Measurements from ENCODE around the gene LRRC3. TPM values are rescaled to one million over a fixed set of nuclear protein-coding genes. Genes with fewer than 3 reads are reported as not detected.
"Not testable (repeated sequence)": the region's sequence is repeated elsewhere in the genome, so short reads cannot be mapped to it uniquely, and the experiment has no call there.

The LRRC3 gene
- polyA plus RNA-seq, 5 donors: 4.2 to 6.6 (median 5.9) TPM

DNA sequence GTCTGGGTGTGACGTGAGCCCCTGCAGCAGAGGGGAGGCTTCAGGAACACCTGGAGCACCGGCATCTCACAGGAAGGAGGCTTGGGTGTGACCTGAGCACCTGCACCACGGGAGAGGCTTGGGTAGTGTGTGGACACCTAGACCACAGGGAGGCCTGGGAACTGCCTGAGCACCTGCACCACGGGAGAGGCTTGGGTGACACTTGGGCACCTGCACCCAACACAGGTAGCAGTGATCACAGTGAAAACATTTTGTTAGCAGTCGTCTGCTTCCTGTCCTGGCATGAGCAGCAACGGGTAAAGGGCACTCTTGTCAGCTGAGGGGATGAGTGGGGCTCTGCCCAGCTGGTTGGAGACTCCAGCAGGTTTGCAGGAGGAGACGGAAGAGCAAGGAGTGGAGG, 22.4 kb downstream of the LRRC3 start:
- no peak for DNase-seq

DNA sequence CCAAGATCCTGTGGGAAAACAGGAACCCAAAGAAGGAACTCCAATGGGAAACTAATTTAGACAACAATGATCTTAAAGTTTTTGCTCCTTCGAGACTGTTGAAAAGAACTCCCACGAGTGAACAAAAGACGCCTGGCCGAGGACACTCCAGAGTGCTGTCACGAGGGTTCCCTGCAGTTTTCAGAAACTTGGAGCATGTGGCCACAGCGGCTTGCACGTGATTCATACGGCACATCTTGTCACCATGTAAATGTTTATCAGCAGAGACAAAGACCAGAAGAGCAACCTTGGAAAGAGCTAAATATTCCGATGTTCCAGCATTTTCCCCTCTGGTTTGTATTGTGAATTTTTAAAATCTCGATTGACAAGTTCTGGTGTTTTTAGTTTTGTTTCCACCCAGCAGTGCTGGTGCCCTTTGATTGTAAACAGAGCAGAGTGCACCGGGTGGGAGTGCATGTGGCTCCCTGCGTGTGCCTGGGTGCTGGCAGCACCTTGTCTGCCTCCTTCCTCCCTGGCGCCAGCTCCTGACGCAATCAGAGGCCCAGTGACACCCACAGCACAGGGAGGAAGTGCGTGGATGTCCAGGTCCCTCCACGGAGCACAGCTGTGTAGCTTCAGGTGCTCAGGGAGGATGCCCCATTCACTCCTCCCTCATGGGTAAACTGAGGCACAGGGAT, 23.0 kb downstream of the LRRC3 start:
- DNase-seq: no peak

DNA sequence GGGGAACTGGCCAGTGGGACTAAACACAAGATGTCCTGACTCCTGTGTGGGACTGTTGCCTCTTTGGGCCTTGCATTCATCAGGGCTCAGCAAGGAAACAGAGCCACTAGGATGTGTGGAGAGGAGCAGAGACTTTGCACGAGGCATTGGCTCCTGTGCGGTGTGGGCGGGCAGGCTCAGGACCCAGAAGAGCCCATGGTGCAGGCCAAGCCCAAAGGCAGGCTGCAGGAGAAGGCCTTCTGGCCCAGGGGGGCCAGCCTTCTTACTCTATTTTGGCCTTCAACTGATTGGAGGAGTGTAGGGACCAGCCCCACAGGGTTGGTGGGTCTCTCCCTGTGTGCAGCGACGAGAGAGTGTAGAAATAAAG, 23.5 kb downstream of the LRRC3 start:
- no peak for DNase-seq

DNA sequence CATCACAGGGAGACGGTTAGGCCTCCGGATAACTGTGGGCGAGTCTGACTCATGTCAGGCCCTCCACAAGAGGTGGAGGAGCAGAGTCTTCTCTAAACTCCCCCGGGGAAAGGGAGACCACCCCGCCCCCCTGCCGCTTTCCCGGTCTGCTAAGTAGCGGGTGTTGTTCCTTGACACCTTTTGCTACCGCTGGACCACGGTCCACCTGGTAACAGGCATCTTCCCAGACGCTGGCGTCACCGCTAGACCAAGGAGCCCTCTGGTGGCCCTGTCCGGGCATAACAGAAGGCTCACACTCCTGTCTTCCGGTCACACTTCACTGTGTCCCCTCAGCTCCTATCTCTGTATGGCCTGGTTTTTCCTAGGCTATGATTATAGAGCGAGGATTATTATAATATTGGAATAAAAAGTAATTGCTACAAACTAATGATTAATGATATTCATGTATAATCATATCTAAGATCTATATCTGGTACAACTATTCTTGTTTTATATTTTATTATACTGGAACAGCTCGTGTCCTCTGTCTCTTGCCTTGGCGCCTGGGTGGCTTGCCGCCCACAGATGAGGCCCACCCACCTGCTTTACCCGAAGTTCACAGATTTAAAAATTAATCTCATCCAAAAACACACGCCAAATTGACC, 24.4 kb downstream of the LRRC3 start:
- not testable (repeated sequence) for DNase-seq

DNA sequence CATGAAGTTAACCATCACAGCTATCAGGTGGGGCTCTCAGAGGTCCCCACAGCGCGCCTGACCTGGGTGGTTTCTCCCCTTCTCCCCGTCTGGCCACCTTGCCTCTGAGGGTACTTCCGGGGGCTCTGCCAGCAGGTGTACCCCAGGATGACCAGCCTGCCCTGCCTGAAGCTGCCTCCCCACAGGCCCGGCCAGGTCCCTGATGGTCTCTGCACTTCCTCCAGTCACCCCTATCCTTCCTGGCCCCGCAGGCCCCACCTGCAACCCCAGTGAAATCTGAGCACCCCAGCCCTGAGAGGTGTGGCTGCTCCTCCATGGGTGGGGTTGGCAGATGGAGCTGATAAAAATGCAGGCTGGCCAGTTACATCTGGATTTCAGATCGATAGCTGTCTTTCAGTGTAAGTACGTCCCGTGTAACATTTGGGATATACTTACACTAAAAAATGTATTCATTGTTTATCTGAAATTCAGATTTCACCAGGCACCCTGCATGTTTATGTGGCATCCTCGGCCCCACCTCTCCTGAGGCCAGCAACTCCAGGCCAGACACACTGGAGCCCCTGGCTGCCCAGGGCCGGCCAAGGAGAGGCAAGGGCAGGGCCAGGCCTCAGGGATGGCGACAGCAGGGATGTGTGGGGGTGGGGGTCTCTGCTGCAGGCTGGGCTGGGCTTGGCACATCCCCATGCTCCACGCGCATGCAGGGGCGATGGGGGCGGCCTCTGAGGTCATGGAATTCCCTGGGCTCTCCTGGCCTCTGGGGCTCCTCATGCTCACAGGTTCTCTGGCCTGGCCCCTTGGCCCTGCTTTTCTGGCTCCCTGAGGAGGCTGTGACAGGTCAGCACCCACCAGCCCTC, 25.1 kb downstream of the LRRC3 start:
- DNase-seq: no peak

DNA sequence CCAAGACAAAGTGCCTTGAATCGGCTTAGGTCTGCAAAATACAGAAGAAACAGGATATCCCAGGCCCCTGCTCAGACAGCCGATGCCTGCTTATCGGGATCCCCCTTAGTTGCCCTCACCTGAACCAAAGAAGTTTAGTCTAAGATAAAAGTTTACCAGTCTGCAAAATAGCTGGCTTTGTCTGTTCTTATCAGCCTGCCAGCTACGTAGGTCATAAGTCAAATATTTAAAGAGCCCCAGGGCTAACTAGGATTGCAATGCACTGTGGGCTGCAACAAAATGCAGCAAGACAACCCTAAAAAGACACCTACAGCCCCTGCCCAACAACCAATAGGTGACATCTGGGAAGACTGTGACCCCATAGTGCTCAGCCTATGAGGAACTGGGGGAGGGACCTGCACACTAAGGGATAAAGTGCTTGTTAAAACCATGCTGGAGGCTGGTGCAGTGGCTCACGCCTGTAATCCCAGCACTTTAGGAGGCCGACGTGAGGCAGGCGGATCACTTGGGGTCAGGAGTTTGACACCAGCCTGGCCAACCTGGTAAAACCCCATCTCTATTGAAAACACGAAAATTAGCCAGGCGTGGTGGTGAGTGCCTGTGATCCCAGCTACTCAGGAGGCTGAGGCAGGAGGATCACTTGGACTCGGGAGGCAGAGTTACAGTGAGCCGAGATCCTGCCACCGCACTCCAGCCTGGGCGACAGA, 27.4 kb downstream of the LRRC3 start:
- DNase-seq: no peak

DNA sequence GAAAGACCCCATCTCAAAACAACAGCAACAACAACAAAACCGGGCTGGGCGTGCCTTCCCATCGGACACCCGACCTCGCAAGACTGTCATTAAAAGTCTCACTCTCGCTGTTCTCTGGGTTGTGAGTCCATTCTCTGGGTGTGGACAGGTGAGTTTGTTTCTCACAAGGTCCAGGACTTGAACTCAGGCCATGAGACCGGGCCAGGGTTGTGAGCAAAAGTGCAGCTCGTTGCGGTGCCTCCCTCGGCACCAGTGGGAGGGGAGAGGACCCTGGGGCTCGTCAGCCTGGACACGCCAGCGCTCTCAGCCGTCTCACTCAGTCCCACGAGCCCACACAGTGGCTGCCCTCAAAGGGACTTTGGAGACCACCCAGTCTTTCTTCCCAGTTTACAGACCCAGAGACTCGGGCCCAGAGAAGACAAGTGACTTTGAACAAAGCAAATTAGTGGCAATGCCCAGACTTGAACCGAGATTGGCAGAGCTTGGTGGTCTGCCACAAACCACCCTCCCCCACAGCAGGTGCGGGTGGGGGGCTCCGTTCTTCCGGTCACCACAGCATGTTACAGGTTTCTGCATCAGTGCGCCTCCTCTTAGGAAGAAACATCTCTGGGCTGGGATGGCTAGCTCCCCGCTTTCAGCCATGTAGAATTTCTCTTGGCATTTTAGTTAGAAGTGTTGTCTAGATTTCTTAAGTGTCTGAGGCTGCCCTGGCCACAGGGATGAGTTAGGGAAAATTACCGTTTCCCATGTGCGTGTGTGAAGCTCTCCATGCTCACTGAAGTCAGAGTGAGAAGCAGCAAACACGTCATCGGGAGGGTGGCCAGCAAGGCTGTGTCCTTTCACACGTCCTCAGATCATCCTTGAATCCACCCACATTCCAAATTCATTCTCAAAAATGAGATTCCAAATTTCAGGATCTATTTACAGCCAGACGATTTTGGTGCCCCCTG, 28.3 kb downstream of the LRRC3 start:
- no peak for DNase-seq

DNA sequence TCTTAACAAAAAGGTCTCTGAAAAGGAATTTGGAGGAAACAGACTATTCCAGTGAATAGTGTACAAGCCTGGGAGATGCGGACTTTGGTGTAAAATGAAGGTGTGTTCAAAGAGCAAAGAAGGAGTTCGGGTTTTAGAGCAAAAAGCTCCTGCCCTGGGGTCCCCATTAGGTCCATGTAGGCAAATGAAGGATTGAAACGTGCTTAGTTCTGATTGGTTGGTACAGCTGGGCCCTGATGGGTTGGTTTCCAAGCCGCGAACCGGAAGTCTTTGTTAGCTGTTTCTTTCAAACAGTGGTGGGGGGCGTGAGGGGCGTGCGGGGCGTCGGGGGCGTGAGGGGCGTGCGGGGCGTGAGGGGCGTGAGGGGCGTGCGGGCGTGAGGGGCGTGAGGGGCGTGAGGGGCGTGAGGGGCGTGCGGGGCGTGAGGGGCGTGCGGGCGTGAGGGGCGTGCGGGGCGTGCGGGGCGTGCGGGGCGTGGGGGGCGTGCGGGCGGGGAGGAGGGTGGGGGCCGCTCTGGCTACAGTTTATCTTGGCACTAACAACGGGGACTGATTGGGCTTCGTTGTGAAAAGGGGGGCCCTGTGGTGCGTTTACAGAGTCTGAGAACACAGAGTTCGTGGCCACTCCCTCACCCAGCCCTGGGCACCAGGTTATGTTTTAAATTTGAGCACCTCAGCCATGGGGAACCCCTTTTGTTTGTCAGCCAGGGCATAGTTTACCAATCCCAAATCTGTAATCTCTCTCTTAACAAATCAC, 29.4 kb downstream of the LRRC3 start:
- no peak for DNase-seq

DNA sequence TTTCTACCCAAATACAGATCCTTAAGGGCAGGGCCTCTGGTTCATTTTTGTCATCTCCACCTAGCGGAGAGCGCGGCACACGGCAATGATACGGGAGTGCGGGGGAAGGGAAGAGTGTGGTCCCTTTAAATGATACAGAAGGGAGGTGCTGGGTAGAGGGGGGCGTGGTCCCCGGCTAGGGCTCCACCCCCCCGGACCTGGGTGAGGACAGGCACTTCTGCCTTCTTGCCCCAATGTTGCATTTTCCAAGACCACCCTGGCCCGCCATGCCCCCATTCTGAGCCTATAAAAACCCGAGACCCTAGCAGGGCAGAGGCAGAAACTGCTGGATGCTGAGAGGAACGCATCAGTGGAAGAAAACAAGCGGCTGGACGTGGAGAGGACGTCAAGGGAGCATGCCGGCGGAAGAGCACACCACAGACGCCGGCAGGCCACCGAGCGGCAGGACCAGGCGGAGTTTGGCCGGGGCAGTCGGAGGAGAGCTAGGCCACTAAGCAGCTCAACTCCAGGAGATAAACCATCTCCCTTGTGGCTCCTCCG, 30.0 kb downstream of the LRRC3 start:
- no peak for DNase-seq

DNA sequence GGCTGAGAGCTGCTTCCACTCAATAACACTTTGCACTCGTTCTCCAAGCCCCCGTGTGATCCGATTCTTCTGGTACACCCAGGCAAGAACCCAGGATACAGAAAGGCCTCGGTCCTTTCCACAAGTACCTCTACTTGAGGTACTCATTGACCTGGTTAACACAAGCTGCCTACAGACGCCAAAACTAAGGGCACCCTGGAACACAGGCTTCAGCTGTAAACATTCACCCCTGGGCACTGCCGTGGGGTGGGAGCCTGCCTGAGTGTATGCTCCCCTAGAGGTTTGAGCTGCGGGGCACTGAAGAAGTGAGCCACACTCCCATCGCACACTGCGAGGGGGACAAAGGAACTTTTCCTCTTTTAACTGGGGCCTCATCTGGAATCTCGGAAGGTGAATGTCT, 30.5 kb downstream of the LRRC3 start:
- no peak for DNase-seq

DNA sequence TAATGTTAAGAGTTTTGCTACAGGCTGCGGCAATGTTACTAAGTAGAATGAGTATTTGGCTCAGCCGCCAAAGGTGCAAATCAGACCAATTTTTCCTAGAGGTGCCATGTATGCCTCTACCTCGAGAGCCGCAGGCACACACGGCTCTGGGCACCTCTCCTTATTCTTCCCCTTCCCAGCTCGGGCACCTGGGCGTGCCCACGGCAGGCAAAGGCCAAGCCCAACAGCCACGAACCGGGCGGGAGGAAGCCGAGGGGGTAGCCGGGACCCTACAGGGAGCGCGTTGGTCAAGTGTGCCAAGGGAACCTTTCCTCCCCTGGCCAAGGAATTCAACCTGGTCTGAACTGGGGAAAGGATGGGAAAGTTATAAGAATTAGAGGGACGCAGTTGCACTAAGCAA, 31.0 kb downstream of the LRRC3 start:
- no peak for DNase-seq

DNA sequence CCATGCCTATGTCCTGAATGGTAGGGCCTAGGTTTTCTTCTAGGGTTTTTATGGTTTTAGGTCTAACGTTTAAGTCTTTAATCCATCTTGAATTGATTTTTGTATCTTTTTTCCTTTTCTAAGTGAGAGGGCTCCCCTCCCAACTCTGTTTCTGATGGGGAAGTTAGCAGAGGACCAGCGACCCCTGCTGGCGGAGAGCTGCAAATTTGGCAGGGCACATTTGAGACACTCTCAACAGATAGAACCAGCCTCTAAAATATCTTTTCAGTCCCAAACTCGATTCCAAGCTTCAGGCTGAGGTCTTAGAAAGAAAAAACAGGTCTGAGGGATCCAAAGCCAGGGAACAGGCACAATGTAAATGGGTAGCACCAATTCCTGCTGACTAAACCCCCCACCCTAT, 32.5 kb downstream of the LRRC3 start:
- no peak for DNase-seq

DNA sequence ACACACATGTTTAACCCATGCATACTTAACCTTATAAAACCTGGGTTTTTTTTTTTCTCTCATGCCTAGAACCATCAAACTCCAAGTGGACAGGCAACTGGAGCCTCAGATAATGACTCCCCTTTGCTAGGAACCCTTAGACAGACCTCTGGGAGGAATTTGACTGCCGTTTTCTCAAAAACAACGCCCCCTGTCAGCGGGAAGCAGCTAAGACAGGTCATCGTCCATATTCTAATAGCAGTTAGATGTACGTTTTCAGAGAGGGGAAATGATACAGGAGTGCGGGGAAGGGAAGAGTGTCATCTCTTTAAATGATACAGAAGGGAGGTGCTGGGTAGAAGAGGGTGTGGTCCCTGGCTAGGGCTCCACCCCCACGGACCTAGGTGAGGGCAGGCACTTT, 34.7 kb downstream of the LRRC3 start:
- no peak for DNase-seq

DNA sequence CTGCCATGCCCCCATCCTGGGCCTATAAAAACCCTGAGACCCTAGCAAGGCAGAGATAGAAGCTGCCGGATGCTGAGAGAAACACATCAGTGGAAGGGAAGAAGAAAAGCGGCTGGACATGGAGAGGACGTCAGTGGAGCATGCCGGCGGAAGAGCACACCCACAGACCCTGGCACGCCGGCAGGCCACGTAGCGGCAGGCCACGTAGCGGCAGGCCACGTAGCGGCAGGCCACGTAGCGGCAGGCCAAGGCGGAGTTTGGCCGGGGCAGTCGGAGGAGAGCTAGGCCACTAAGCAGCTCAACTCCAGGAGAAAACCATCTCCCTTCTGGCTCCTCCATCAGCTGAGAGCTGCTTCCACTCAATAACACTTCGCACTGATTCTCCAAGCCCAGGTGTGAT, 35.1 kb downstream of the LRRC3 start:
- no peak for DNase-seq

DNA sequence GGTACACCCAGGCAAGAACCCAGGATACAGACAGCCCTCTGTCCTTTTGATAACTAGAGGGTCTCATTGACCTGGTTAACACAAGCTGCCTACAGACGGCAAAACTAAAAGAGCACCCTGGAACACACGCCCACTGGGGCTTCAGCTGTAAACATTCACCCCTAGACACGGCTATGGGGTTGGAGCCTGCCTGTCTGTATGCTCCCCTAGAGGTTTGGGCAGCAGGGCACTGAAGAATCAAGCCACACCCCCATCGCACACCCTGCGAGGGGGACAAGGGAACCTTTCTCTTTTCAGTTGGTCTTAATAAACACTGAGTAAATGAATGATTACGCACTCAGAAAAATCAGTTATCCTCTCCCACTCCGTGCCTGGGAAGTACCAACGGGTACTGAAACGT, 35.5 kb downstream of the LRRC3 start:
- DNase-seq: no peak

DNA sequence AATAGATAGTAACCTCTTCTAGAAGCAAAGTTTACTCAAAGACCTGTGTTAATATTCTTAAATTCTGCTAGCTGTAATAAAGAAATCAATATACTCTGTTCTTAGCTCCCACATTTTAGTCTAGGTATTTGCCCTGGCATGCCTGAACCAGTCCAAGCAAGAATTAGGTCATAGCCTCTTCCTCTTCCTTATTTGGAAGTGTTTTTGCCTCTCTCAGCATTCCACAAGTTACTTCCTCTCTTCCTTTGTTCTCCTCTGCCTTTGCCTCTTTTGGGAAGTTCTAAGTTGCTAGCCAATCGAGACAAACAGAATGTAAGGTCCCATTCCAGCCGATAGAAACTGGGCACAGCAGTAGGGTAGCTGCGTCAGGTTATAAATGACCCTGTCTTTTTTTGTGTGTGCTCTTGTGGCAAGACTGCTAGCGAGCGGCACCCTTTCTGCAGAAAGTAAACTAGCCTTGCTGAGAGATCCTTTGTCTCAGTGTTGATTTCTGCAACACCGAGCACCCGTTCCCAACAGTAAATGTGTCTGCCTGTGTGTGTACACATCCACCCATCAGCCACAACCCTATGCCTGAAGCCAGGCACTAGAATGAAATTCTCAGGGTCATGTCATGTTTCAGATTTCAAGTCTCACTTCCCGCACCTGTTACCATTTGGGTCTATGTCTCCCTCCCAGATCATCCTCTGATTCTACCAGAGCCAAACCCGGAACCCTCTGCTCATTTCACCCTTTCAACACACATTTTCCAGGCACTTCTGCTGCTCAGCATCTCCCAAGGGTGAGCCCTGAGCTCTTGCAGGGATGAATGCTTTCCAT, 37.5 kb downstream of the LRRC3 start:
- no peak for DNase-seq

DNA sequence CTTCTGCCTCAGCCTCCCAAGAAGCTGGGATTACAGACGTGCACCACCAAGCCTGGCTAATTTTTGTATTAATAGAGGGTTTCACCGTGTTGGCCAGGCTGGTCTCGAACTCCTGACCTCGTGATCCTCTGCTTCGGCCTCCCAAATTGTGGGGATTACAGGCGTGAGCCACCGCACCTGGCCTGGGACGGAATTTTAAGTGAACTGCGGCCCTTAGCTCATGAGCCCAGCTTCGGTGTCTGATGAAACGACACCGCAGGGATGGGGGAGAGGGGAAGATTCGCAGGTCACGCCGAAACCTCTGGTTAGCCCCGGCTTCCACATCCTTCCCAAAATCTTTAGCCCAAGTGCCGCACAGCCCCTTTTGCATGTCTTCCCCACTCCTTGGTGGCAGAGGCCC, 39.1 kb downstream of the LRRC3 start:
- no peak for DNase-seq

DNA sequence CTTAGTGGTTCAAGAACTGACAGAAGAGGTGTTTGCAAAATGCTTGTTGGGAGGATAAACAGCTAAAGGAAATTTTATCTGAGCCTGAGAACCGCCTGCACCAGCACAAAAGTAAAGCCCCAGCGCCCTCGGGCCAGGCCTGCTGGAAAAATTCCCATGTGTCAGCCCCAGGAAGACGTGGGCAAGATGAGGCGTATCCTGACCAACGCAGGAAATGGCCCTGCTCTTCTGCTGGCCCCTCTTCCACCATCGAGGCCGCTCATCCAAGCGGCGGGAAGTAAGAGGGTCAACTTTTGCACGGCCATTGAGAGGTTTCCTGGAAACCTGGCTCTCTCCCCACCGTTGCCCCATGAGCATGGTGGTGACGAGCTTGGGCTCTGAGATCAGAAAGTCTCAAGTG, 39.6 kb downstream of the LRRC3 start:
- DNase-seq: no peak
